Stimulated activated CD4-positive, alpha-beta T cell treated with anti-CD3 and anti-CD28 coated beads, Interleukin-15, amount 100 ng/mL, for 48 hours (primary cell): ENCODE results near the gene PLXND1.
"Not testable (repeated sequence)": the region's sequence is repeated elsewhere in the genome, so short reads cannot be mapped to it uniquely, and the experiment has no call there.

Experiments
- DNase-seq, 2 donors: peaks; one replicate each; pipeline ENCODE4 v3.0.0-alpha.2; 2020; ENCODE audit warnings: low read depth in 2 of 2

Gene PLXND1

GRCh38 chr3:129614927-129615363 lies 8.5 kb upstream of the PLXND1 start:
- no peak for DNase-seq

- no peak for DNase-seq
Measured at GRCh38 chr3:129614435-129614834, 8.0 kb upstream of the PLXND1 start.

DNA sequence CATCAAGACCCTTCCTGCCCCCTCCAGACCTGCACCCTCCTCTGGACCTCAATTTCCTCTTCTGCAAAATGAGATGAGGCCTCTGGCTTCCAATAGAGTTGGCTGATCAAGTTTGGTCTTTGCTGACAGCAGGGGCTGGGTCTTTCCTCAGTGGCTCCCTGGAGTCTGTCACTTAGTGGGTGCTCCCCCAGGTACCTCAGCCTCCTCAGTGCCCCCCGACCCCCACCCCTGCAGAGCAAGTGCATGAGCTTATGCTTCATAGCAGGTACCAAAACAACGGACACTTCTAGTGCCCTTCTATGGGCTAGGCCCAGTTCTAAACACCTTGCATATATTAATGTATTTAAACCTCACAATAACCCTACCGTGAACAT lies 6.9 kb upstream of the PLXND1 start:
- DNase-seq: no peak

DNA sequence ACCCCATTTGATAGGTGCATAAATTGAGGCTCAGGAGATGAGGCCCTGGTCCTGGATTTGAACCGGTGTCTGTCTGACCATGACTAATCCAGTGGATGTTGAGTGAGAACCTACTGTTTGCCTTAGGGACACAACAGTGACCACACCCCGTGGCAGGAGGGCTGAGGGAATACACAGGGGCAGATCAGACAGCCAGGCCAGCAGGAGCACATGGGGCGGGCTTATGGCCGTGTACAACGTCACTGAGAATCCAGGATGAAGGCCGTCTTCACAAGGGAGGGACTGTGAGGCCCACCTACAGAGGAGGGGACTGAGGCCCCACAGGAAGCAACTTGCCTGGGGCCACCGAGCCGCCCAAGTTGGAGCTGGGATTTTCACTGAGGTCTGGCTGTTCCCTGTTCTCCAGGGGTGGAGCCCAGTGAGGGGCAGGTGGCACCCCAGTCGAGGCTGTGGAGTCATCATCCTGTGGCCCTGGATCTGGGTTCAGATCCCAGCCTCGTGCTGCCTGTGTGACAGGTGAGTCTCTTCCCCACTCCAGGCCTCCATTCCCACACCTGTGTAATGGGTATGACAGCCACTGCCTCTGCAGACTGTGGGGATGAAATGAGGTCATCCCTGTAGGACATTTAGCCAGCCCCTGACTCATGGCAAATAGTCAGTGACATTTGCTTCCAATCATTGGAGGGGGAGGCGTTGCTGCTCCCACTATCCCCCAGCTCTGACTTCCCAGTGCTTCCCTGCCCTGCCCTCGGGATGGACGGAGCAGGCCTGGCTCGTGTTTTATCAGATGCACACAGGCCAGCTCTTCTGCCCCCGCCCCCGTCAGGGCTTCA lies 6.3 kb upstream of the PLXND1 start:
- DNase-seq: no peak

- DNase-seq: no peak
Measured at GRCh38 chr3:129611812-129612533, 5.5 kb upstream of the PLXND1 start.

DNA sequence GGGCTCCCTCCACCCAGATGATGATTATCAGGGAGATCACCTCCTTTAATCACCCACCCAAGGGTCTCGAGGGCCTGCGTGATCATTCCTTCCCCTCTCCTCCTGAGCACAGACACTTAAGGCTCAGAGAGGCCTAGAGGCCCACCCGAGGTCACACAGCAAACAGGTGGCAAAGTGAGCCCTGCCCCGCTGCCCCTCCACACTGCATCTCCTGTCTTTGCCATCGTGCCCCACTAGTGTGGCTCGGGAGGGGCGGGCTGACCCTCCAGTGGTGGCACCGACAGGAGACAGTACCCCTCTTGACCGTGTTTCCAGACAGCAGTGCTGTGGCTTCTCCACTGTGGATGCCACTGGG lies 4.9 kb upstream of the PLXND1 start:
- no peak for DNase-seq

DNA sequence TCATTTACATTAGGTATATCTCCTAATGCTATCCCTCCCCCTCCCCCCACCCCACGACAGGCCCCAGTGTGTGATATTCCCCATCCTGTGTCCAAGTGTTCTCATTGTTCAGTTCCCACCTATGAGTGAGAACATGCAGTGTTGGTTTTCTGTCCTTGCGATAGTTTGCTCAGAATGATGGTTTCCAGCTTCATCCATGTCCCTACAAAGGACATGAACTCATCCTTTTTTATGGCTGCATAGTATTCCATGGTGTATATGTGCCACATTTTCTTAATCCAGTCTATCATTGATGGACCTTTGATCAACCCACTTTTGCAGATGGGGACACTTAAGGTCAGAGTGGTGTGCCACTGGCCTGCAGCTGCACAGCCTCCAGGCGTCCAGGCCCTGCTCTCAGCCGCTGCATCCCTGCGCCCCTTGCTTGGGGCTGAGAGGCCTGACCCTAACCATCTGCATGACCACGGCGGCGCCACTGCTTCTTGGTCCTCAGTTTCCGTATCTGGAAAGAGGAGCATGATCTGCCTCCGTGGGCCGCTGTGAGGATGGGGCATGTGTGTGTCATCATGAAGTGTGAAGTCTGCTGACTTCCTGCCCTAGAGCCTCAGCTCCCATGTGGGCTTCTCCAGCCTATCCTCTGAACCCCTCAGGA lies 4.4 kb upstream of the PLXND1 start:
- not testable (repeated sequence) for DNase-seq

- DNase-seq: no peak
Measured at GRCh38 chr3:129610276-129610675, 3.8 kb upstream of the PLXND1 start.

DNA sequence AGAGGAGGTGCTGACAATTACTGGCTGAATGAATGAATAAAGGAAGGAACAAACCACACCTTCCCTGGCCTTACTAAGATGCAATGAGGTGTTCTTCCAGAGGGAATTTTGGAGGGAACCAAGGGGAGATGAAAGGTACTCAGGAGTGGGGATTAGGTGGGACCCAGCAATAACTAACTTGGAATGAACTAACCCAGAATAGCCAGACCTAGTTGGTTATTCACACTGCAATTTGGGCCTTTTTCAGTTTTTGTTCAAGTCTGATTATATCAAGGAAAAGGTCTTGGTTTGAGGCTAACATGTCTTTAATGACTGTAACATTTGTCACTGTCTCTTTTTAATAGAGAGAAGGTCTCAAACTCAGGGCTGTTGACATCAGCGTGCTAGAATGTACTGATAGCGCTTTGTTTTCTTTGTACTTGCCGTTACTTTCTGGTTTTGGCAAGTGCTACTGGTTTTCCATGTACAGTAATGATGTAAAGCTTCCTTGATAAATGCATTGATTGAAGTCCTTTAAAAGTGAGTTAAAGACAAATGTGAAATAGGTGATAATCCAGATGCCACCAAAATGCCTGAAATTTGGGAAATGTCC lies 3.2 kb upstream of the PLXND1 start:
- no peak for DNase-seq

DNA sequence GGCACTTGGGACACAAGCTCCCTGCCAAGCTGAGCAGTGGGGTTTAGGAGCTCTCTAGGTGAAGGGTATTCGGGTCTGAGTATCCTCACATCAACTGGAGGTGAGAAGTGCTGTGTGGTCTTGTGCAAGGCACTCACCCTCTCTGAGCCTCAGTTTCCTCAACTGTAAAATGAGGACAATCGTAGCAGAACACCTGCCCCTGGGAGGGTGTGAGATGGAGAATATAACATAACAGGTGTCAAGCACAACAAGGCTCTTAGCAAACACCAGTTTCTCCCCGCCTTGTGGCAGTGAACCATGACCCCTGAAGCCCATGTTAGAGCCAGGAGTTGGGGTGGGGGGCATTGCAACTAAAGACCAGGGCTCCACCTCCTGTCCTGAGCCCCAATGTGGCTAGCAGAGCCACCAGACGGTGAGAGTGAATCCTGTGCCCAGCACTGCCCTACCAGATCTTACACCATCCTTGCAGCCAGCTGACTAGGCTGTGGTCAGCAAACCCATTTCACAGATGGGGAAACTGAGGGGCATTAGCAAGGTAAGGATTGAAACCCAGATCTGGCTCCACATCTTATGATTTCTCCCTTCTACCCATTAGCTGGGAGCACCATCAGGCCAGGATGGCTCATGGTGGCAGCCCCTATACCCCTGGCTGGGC lies 2.6 kb upstream of the PLXND1 start:
- no peak for DNase-seq

- no peak for DNase-seq
Measured at GRCh38 chr3:129608087-129608935, 1.8 kb upstream of the PLXND1 start.

DNA sequence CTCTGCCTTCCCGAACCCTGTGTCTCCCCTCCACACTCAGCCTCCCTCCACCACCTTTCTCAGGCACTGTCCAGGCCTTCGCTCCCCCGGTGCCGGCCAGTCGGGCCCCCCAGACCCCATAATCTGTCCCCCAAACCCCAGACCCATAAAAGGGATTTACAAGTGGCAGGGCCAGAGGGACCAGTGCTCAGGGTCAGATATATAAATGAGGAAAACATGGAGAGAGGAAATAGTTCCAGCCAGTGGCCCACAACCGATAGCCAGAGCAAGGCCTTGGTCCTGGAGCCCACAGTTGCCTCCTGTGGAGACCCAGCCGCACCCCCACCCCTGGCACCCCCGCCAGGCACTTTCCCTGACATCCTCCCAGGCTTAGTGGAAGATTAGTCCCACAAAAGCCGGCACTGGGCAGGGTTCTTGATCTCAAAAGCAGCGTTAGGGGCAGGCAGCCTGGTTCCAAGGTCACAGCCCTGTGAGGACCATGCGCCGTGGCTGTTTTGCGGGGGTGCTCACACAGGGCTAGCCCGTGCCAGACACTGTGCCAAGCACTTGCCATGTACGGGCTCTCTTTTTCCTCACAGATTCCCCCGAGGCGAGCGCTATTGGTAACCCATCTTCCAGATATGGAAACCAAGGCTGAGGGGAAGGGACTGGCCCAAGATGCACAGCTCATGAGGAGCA lies 1.1 kb upstream of the PLXND1 start:
- no peak for DNase-seq

DNA sequence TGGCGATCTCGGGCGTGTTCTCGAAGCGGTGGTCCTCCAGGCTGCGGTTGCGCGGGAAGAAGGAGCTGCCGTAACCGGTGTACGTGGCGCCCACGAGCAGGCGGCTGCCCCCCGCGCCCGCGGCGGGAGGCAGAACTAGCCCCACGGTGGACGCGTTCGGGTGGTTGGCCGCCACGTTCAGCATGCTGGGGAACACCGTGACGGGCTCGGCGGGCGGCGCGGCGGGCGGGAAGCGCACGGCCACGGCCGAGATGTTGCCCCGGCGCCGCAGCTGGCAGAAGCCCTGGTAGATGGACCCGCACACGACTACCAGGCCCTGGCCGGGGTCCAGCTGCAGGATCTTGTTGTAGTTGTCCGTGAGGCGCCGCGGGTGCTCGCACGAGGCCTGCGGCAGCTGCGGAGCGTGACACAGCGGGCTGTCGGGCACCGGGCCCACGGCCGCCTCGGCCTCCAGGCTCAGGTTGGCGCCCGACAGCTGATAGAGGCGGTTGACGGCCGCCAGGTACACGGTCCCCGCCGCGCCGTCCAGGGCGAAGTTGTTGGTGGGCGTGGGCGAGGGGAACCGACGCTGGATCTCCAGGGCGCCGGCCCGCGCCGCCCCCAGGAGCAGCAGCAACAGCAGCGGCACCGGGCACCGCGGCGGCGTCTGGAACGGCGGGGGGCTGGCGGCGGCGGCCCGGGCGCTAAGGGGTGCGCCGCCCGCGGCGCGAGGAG lies 397 bp downstream of the PLXND1 start:
- DNase-seq: no peak

GRCh38 chr3:129605203-129605921 lies 1.1 kb downstream of the PLXND1 start:
- DNase-seq: no peak

DNA sequence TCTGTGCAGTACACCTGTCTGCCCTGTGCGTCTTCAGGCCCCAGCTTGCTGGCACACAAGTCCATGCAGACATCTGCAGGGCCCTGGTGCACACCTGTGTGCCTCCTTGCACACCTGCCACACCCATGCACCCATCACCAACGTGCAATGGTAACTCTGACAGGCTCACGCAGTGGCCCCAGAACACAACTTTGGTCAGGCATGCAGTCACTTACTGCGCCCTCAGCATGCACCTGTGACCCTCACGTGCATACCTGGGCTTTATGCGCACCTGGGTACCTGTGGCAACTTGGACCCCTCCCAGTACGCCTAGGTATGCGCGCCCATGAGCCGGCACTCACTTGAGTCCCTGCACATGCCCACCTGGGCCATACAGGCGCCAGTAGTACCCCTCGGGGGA lies 1.7 kb downstream of the PLXND1 start:
- DNase-seq: no peak

DNA sequence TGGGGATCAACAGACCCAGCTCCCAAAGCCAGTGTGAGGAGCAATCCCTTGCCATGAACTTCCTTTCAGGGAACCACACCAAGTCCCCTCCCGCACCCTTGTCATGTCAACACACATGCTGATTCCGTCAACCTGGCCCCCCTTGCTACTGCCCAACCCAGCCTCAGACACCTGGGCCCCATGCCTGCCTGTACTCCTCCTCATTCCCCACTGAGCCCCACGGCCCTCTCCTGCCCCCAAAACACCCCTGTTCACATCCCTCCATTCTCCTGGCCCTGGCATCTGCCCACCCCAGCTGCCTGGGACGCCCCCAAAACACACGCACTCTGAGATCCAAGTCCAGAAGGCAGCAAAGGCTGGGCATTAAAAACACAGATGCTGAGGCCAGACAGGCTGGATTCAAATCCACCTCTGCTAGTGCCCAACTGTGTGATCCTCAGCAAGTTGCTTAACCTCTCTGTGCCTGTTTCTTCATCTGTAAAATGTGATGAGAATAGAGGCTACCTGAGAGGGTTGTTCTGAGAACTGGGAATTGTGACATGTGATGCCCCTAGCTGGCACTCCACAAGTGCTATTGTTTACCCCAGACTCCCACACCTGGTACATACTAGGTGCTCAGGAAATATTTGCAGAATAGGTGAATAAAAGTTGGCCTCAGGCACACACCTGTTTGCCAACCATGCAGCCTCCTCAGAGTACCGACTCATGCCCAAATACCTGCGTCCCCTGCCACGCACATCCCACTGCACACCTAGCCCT lies 2.3 kb downstream of the PLXND1 start:
- no peak for DNase-seq

DNA sequence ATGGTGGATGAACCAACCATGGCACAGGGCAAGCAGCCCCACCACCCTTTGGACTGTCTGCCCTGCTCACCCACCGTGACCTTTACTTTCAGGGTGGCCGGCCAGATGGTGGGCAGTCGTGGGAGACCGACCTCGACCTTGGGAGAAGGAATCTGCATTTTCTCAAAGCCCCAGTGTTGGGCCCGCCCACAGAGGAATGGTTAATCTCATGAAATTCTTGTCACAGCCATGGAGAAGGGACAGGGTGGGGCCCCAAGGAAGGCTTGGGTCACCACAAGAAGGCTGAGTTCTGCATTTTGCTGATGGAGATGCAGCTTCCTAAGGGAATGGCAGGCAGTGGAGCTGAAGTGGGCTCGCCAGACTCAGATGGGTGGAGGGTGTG lies 2.9 kb downstream of the PLXND1 start:
- no peak for DNase-seq
